SK-N-MC (cell line): ENCODE results near the gene GATA1.

Source experiments
- DNase-seq: peaks from one replicate; pipeline ENCODE4 v3.0.0-alpha.2; 2011; ENCODE audit warnings: low read depth, low spot score
- H3K27ac ChIP-seq: fragments of 200-600 bp; sonication (generic); 2 replicates; pipeline ENCODE4 v1.5.1; 2016; ENCODE audit warnings: mixed run types
- H3K36me3 ChIP-seq: fragments of 200-600 bp; sonication (generic); 2 replicates; pipeline ENCODE4 v1.6.1; 2017; ENCODE audit warnings: antibody characterized with exemption, low read length, mixed read lengths; ENCODE audit not compliant: insufficient read depth
- H3K4me3 ChIP-seq: fragments of 200-600 bp; sonication (generic); 2 replicates; pipeline ENCODE4 v1.5.1; 2016
- H3K9ac ChIP-seq: fragments of 200-600 bp; sonication (generic); 2 replicates; pipeline ENCODE4 v1.8.0; 2017; ENCODE audit warnings: mixed run types, mixed read lengths; ENCODE audit not compliant: insufficient read length
- H3K9me3 ChIP-seq: fragments of 200-600 bp; sonication (generic); 2 replicates; pipeline ENCODE4 v1.6.1; 2017; ENCODE audit warnings: low read depth, mild to moderate bottlenecking, antibody characterized with exemption, low read length, moderate library complexity, mixed read lengths
- EZH2 ChIP-seq: fragments of 200-600 bp; sonication (generic); IDR thresholded peaks from one replicate; pipeline ENCODE4 v1.6.1; 2017; ENCODE audit warnings: antibody characterized with exemption
- FOXP2 ChIP-seq: optimal IDR thresholded peaks from 2 replicates; pipeline ENCODE3; 2011; ENCODE audit warnings: mild to moderate bottlenecking, moderate library complexity; ENCODE audit not compliant: insufficient read depth; ENCODE audit errors: extremely low read length, control extremely low read depth
- POLR2AphosphoS5 ChIP-seq: IDR thresholded peaks from 2 replicates; pipeline ENCODE4 v1.6.1; 2012; ENCODE audit warnings: mild to moderate bottlenecking, low read depth, low read length, borderline replicate concordance

The GATA1 gene

DNA sequence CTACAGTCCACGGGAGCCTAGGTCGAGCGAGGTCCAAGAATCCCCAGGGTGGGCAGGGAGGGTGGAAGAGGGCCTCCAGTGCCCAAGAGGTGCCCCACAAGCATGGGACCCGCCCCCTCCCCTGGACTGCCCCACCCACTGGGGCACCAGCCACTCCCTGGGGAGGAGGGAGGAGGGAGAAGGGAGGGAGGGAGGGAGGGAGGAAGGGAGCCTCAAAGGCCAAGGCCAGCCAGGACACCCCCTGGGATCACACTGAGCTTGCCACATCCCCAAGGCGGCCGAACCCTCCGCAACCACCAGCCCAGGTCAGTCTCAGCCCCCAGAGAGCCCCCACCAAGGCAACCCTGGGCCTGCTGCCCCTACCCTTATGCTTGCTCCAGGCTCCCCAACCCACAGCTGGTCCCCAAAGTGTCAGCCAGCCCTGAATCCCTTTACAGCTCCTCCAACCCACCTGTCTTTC lies at the start of gene GATA1:
TSS of gene GATA1 (plus strand) at position 250 of the 460 bp plus-strand sequence. CDS start 4,520 bp downstream, outside the sequence.
- no peak within 1 kb of the TSS for H3K9ac ChIP-seq
- H3K9me3 ChIP-seq, result no peaks in the 10 kb centered on the region
- H3K36me3 ChIP-seq, result no peaks in the 10 kb centered on the region
- H3K27ac ChIP-seq, result no peak within 1 kb of the TSS
- no peak for DNase-seq
- TF ChIP-seq FOXP2 (no peak), EZH2 (no peak), POLR2AphosphoS5 (no peak)
- no peak within 1 kb of the TSS for H3K4me3 ChIP-seq

DNA sequence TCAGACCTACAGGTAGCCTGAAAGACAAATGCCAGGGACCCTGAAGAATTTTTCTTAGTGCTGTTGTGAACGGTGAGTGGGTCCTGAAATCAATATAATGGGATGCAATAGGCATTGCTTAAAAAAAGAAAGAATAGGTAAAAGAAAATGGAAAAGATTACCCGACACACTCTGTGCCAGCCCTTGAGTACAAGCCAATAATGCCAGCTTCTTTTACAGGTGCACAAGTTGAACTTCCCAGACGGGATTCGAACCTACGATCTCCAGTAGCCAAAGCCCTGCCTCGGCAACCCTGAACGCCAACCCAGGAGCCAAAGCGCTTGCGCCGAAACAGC lies 49.5 kb upstream of the GATA1 start:
- Histone ChIP-seq H3K9me3 (no peaks in the 10 kb centered on the region), H3K27ac (peak overlapping the region; percentile 48; the same call in 1 of the 2 replicates), H3K36me3 (no peaks in the 10 kb centered on the region), H3K4me3 (peak overlapping the region; percentile 87), H3K9ac (peak overlapping the region; percentile 68)
- no peak for TF ChIP-seq FOXP2
- no peak for TF ChIP-seq POLR2AphosphoS5
- TF ChIP-seq EZH2, result no peak
- no peak for DNase-seq

DNA sequence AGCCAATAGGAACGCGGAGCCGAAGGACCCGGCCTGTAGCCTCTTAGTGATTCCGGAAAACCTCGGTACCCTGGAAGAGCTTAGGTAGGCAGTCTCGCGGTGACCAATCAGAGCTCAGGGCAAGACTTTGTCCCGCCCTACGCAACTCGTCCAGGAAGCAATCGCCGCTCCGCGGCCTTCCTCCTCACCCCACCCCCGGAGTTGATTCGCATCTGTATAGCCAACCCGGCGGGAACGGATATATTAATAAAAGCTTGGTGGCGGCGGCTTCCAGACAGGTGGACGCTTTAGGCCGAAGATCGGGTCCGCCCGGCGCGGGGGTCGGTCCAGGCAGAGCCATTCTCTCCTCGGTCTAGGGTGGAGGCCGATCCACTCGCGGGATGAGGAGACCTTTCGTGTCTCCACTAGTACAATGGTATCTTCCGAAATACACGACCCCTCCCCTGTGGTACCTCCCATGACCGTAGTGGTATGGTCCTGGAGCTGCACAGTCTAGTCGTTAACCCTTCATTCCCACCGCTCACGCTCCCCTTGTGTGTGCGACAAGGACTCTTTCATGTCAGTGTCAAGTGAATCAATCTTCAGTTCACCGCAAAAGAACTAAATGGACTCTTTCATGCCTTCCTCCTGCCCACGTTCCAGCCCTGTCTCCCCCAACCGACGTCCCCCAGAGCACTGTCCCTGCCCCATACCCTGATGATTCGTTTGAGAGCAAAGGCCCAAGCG lies 49.0 kb upstream of the GATA1 start:
- DNase-seq, result peak; percentile 92
- no peaks in the 10 kb centered on the region for H3K9me3 ChIP-seq

DNA sequence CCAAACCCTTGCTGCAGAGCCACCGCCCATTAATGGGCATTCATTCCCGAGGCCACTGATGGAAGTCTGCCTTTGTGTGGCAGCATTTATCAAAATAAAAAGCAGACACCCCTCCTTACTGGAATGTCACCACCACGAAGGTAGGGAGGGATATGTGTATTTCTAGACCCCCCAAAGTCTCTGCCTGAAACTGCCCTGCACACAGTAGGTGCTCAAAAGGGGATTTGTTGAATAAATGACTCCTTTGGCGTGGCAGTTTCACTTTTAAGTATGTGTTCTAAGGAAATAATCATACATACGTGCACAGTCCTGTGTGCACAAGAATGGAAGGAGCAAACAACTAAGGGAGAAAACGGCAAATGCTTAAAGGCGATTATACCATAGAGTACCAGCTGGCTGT lies 48.5 kb upstream of the GATA1 start:
- peak overlapping the region; percentile 83 for H3K9ac ChIP-seq
- TF ChIP-seq POLR2AphosphoS5 (no peak), FOXP2 (no peak), EZH2 (no peak)
- H3K9me3 ChIP-seq, result no peaks in the 10 kb centered on the region
- H3K36me3 ChIP-seq, result no peaks in the 10 kb centered on the region
- peak overlapping the region; percentile 93 for H3K27ac ChIP-seq
- no peak for DNase-seq
- peak overlapping the region; percentile 87 for H3K4me3 ChIP-seq

More for the DNA sequence above, 49.0 kb upstream of the GATA1 start:
- TF ChIP-seq POLR2AphosphoS5 (peak; percentile 69; the same call in 1 of the 2 replicates), EZH2 (no peak), FOXP2 (no peak)
- H3K9ac ChIP-seq, result peak overlapping the region; percentile 83
- H3K4me3 ChIP-seq, result peak overlapping the region; percentile 87
- H3K27ac ChIP-seq, result peak overlapping the region; percentile 93
- H3K36me3 ChIP-seq, result no peaks in the 10 kb centered on the region

DNA sequence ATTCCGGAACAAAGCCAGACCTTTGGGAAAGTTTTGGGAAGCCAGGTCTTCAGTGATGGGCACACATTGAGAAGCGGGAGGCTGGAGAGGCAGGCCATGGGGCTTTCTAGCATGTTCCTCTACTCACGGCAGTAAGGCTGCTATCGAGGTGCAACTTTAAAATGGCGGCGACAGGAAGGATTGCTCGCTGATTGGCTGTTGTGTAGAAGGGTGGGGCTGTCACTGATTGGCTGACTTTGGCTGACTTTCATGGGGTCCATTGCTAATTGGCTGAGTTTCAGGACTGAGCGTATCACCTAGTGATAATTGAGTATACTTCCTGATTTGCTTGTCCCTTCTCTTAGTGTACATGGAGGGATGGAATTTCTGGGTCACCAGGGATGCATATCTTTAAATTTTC lies 44.6 kb upstream of the GATA1 start:
- no peak for TF ChIP-seq POLR2AphosphoS5
- TF ChIP-seq FOXP2, result no peak
- TF ChIP-seq EZH2, result no peak
- Histone ChIP-seq H3K4me3 (no peak overlapping the region), H3K9ac (no peak overlapping the region), H3K36me3 (no peaks in the 10 kb centered on the region), H3K27ac (no peak overlapping the region), H3K9me3 (no peaks in the 10 kb centered on the region)
- no peak for DNase-seq

DNA sequence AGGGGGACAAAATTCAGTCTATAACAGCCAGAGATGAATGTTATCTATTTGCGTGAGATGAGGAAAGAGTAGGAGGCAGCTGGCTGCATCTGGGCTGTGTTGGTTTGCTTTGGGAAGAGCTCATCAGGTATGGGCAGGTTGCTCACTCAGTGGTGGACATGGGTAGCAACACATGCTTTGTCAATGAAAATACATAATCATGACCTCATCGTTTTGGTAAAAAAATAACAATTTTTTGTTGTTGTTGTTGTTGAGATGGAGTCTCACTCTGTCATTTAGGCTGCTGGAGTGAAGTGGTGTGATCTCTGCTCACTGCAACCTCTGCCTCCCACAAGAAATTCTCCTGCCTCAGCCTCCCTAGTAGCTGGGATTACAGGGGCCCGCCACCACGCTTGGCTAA lies 41.2 kb upstream of the GATA1 start:
- Histone ChIP-seq H3K9me3 (no peaks in the 10 kb centered on the region), H3K9ac (no peak overlapping the region), H3K4me3 (no peak overlapping the region), H3K27ac (no peak overlapping the region), H3K36me3 (no peaks in the 10 kb centered on the region)
- TF ChIP-seq EZH2, result no peak
- DNase-seq, result no peak

DNA sequence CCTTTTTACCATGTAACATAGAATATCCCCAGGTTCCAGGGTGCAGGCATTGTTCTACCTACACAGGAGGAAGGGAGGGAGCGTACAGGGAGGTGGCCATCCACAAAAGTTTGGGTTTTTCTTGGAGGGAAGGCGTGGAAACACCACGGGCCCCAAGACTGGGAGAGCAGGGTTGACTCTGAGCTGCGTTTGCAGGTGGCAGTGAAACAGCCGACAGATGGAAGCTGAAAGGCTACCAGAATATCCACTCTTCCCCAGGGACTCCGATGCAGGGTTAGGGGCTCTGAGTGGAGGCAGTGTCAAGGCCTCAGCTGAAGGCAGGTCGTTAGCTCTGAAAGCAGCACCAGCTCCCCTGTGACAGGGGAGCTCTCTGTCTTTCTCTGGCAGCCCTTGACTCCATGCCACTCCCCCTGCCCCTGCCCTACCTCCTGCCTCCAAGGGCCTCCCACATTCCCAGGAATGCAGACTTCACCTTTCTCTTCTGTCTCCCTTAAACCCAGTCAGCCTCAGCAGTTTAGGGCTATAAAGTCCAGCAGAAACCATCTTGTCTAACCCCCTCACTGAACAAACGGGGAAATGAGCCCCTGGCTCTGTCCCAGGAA lies 38.9 kb upstream of the GATA1 start:
- DNase-seq, result no peak
- no peaks in the 10 kb centered on the region for H3K36me3 ChIP-seq
- H3K9me3 ChIP-seq, result no peaks in the 10 kb centered on the region
- H3K4me3 ChIP-seq, result no peak overlapping the region
- no peak overlapping the region for H3K9ac ChIP-seq
- TF ChIP-seq FOXP2 (no peak), EZH2 (no peak), POLR2AphosphoS5 (no peak)
- no peak overlapping the region for H3K27ac ChIP-seq

DNA sequence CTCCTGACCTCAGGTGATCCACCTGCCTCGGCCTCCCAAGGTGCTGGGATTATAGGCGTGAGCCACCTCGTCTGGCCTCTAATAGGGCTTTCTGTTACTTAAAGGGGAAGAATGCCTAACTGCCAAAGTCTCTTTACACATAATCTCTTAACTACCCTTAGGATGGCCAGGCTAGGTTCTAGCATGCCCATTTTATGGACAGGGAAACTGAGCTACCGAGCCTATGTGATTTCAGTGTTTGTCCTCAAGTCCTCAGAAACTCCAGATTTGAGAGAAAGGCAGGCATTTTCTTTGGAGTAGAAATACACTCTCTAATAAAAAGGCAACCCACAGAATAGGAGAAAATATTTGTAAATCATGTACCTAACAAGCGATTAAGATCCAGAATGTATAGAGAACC lies 37.2 kb upstream of the GATA1 start:
- no peaks in the 10 kb centered on the region for H3K36me3 ChIP-seq

DNA sequence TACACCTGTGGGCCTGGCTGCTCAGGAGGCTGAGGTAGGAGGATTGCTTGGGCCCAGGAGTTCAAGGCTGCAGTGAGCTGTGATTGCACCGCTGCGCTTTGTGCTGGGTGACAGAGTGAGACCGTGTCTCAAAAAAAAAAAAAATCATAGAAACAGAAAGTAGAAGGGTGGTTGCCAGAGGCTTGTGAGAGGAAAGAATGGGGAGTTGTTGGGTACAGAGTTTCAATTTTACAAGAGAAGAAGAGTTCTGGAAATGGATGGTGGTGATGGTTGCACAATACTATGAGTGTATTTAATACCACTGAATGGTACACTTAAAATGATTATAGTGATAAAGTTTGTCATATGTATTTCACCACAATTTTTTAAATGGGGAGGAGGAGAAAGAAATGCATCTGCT lies 35.0 kb upstream of the GATA1 start:
- Histone ChIP-seq H3K4me3 (no peak overlapping the region), H3K9me3 (no peaks in the 10 kb centered on the region), H3K27ac (no peak overlapping the region), H3K36me3 (no peaks in the 10 kb centered on the region), H3K9ac (no peak overlapping the region)
- TF ChIP-seq POLR2AphosphoS5 (no peak), FOXP2 (no peak), EZH2 (no peak)
- no peak for DNase-seq

More for the DNA sequence above, 37.2 kb upstream of the GATA1 start:
- no peak for DNase-seq
- no peak overlapping the region for H3K9ac ChIP-seq
- no peak overlapping the region for H3K4me3 ChIP-seq
- no peak overlapping the region for H3K27ac ChIP-seq
- H3K9me3 ChIP-seq, result no peaks in the 10 kb centered on the region
- no peak for TF ChIP-seq FOXP2
